NCI-H1417 (cell line): ENCODE measurements around the gene ITGB6.
"Not testable (repeated sequence)": the region's sequence is repeated elsewhere in the genome, so short reads cannot be mapped to it uniquely, and the experiment has no call there.

Experiments
- DNase-seq, 3 experiments: peaks; one replicate each; lab custom pipeline; 2025; lab: John Stamatoyannopoulos, UW

ITGB6 gene

DNA sequence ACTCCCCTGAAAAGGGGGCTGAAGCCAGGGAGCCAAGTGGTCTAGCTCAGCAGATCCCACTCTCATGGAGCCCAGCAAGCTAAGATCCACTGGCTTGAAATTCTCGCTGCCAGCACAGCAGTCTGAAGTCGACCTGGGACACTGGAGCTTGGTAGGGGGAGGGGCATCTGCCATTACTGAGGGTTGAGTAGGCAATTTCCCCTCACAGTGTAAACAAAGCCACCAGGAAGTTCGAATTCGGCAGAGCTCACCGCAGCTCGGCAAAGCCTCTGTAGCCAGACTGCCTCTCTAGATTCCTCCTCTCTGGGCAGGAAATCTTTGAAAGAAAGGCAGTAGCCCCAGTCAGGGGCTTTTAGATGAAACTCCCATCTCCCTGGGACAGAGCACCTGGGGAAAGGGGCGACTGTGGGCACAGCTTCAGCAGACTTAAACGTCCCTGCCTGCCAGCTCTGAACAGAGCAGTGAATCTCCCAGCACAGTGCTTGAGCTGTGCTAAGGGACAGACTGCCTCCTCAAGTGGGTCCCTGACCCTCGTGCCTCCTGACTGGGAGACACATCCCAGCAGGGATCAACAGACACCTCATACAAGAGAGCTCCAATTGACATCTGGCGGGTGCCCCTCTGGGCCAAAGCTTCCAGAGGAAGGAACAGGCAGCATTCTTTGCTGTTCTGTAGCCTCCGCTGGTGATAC lies 18.8 kb downstream of the ITGB6 start:
- DNase-seq, result peak in 1 of 3 experiments; percentile 39

DNA sequence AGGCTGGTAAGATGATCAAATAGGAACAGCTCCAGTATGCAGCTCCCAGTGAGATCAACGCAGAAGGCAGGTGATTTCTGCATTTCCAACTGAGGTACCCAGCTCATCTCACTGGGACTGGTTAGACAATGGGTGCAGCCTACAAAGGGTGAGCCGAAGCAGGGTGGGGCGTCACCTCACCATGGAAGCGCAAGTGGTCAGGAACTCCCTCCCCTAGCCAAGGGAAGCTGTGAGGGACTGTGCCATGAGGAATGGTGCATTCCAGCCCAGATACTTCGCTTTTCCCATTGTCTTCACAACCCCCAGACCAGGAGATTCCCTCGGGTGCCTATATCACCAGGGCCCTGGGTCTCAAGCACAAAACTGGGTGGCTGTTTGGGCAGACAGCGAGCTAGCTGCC lies 19.4 kb downstream of the ITGB6 start:
- DNase-seq, result not testable (repeated sequence)

DNA sequence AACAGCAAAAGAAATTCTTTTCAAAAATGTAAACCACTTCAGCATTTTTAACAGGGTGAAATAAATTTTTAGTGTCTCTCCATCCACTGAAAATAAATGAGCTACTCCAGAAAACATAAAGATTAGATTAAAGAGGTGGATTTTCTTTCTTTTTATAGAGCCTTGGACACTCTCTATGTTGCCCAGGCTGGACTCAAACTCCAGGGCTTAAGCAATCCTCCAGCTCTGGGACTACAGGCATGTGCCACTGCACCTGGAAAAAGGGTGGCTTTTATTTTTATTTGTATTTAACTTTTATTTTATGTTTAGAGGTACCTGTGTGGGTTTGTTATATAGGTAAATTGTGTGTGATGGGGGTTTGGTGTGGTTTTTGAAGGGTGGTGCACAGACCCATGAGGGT lies 19.9 kb downstream of the ITGB6 start:
- no peak for DNase-seq

DNA sequence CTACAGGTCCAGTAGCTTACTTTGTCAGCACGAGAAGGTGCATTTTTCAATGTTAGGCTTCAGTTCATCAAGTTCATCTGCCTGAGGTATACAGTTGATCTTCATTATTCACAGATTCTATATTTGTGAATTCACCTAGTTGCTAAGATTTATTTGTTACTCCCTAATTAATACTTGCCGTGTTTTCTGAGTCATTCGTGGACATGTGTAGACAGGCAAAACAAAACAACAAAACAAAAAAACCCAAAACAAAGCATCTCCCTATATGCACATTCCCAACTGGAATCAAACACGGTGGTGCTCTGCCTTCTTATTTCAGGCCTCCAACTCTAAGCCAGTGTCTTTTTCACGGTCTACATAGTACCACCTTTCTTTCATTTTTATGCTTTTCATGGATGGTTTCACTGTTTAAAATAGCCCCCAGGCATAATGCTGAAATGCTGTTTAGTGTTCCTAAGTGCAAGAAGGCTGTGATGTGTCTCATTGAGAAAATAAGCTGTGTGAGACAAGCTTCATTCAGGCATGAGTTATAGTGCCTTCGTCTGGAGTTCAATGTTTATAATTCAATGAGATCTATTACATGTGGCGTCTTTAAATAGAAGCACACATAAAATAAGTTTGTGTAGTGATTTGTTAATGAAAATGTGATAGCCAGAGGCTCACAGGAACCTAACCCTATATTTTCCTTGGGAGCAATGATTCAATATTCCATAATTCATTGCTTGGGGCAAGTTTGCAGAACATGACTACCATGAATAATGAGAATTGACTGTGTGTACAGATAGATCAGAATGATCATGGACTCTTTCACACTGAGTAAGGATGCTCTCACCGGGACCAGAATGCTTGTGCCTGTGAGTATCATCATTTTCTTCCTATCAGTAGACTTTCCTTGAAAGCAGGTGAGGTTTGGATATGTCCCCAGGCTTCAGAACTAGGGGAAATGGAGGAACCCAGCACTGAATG lies 24.6 kb downstream of the ITGB6 start:
- DNase-seq, result peak in 2 of 3 experiments; percentile 1 to 61

DNA sequence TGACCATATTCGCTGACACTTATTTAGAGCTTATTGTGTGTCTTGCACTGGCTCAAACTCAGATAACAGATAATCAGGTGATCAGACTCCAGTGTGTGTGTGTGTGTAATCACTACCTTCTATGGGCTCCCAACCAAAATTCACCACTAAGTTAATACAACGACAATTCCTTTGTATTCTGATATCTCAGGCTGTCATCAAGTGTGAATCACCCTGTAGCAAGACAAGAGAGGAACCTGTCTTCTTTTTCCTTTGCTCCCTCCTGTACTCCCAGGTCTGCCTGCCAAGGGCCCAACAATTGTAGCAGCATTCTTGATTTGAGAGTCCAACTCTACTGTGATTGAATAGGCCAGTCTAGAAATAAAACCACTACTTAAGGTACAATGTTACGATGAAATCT lies 25.8 kb downstream of the ITGB6 start:
- no peak for DNase-seq

DNA sequence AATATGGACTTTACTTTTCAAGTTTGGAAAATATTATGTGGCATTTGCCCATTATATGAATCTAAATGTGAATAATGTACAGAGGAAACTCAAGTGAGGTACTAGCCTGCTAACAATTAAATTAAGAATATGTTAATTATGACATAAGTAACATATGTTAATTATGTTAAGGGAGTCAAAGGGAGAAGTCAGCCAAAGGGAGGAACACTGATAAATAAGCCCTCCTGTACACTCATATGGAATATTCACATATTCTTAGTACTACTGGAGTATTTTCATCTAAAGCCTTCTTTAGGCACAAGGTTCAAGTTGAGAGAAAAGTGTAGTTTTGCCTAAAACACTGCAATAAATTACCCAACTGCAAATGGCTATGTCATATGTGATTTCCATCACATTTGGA lies 30.1 kb downstream of the ITGB6 start:
- no peak for DNase-seq

DNA sequence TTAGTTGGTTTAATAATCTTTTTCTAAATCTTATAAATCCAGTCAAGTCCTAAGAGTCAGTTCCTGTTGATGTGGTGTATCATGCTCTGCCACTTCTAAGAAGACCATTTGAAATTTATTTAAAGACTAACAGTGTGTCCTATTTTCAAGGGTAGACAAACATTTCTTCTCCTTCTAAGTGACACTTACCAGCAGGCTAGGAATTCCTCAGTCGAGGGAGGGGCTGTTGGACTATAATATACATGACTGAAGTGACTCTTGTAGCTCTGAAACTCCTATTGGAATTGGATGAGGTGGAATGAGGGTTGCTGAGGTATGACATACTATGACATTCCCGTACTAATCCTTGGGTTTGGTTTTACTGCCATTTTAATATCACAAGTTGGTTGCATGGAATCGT lies 30.6 kb downstream of the ITGB6 start:
- no peak for DNase-seq

DNA sequence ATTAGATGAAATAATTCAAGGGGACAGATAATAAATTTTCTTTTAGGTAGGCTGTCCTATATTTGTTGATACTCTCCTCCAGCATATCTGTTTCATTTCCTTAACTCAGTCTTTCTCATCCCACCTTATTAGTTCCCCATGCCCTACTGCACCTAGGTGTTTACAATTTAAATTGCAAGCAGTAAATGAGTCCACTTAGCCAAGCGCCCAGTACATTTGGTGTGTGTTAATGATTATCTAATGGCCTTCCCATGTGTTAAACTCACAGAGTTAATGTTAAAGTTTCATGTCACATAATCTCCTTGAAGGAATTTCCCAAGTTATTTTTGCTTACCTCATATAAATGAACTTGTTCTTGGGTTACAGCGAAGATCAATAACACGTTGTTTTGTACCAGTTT lies 31.2 kb downstream of the ITGB6 start:
- DNase-seq, result no peak

DNA sequence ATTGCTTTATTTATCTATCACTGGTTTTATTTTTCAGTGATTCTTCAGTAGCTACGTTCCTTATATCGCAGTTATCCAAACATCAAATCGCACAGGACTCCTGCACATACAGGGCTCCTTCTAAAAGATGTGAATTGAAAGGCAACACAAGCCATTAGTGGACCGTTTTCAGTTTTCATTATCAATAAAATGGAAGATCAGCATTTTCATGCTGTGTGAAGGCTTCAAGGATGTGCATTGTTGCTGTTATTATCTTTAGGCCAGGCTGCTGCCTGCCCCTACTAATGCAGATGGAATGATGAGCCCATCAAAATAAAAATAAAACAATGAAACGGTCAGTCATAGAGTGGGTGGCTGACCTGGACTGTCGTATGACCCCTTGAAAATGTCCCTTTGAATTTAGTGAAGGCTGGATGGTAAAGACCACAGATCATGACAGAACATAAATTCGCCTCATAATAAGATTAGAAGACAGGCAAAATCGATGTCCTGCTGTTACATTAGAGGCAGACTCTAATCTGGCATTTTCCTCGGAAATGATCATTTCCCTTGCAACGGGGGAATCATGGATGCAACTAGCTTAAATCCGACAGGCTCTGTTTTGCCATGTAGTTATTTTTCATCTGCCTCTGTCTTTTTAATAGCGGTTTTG lies 32.9 kb downstream of the ITGB6 start:
- no peak for DNase-seq

DNA sequence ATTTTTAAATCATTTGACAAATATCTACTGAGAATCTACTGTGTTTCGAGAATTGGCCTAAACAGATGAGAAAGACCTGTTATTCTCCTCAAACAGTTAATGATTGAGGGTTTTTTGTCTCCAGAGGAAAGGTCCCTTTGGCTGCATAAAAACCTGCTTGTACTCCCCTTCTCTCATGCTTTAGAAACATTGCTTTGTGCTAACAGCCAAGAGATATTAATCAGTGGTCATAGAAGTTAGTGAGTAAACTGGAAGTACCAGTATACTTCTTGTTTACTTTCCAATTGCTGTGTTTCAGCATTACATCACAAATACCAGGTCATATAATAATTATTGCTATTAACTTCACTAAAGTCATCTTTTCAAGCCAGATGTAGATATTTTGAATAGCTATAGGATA lies 34.1 kb downstream of the ITGB6 start:
- DNase-seq, result no peak

DNA sequence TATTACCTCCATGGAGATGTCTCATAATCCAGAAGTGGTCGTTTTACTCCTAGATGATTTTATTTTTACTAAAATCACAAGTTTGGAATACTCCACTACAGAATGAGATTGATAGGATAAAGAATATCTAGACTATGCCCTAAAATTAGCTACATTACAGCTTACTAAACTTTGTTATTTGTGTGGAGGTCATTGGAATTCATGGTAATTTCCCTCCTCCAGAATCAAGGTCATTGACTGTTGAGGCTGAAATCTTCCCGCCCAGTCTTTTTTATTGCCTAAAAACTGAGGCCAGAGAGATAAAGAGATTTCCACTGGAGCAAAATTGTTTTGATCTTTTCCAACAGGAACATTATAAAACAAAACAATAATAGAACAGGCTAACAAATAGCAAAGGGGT lies 35.0 kb downstream of the ITGB6 start:
- no peak for DNase-seq

DNA sequence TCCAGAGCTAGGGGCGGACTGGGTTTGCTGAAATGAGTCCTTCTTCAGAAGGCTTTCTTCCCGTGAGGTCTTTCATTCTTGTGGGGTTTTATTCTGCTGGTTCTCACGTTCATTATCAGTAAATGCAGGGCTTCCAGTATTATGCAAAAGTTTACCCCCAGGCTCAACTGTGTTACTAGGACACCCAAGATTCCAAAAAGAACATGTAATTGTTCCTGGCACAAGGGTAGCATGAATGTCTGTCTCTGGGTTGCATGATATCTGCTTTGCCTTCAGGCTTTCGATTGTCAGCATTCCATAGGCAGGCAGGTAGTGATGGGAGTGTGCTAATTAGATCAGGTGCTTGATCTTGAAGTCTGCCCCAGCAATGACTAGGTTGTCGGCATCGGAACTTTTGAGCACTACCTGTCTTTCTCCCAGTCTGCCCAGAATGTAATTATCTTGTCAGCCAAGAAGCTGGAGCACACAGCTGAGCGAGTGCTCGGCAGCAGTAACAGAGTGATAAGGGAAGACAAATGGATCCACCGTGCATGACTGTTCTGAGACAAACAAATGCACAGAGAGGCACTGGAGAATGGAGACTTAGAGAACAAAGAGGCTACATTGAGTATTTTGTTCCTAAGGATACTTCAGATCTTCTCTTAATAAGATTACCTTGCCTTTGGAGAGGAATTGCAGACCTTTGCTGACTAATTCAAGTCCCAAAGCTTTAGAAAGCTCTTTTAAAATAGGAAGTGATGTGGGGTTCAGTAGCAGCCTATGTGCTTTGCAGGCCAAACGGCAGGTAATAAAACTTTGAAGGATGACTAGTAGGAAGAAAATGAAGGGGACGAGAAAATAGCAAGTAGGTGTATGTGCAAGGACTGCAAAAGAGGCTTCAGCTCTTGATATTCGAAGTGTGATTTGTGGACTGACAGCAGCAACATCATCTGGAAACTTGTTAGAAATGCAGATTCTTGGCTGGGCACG lies 41.9 kb downstream of the ITGB6 start:
- DNase-seq, result no peak

DNA sequence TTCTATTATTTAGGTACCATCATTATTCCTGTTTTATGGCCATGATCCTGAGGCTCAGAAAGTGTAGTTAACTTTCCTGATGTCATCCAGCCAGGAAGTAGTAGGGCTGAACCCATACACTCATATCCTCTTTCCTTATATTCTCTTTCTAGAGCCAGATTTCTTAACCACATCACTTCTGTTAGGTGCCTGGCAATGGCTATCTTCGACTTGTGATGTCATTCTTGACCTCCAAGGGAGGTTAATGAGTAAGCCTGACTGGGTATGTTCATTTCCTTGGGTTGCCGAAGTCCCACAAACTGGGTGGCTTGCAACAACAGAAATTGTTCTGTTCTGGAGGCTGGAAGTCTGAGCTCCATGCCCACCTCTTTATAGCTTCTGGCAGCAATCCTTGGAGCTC lies 43.4 kb downstream of the ITGB6 start:
- DNase-seq, result no peak

DNA sequence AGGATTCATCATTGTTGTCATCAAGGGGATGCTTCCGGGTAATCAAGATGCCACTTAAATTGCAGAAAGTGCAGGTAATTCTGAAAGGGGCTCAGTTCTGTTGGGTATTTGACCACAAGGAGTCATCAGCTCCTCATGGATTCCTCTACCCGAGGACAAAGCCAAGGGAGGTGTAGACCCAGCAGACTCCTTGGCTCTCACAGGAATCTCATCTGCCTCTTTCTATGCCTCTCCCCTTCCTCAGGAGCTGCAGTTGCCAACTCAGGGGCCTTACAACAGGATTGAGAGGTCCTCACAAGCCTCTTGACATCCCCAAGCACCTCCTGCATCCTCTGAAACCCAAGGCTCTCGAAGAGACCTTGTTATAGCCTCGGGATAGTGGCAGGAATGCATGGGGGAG lies 44.0 kb downstream of the ITGB6 start:
- DNase-seq, result no peak

DNA sequence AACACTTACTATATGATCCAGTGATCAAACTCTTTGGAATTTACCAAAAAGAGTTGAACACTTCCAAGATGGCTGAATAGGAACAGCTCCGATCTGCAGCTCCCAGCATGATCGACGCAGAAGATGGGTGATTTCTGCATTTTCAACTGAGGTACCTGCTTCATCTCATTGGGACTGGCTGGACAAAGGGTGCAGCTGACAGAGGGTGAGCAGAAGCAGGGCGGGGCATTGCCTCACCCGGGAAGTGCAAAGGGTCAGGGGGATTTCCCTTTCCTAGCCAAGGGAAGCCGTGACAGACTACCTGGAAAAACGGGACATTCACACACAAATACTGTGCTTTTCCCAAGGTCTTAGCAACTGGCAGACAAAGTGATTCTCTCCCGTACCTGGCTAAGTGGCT lies 51.7 kb downstream of the ITGB6 start:
- DNase-seq, result not testable (repeated sequence)

DNA sequence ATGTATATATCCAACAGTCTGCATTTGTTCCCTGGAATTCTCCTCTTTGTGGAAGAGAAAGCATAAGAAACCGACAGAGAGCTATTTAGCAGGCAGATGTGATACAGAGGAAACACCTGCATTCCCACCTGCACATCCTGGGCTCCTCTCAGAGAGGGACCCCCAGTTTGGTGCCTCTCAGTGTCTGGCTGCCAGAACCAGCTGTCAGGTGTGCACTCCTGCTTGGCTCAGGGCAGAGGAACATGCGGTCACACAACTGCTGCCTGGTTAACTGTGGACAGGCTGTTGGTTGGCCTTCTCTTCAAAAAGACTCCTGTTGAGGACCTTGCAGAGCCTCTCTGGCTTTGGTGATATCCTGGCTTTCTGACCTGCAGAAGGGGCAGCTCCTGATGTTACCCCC lies 54.6 kb downstream of the ITGB6 start:
- no peak for DNase-seq

DNA sequence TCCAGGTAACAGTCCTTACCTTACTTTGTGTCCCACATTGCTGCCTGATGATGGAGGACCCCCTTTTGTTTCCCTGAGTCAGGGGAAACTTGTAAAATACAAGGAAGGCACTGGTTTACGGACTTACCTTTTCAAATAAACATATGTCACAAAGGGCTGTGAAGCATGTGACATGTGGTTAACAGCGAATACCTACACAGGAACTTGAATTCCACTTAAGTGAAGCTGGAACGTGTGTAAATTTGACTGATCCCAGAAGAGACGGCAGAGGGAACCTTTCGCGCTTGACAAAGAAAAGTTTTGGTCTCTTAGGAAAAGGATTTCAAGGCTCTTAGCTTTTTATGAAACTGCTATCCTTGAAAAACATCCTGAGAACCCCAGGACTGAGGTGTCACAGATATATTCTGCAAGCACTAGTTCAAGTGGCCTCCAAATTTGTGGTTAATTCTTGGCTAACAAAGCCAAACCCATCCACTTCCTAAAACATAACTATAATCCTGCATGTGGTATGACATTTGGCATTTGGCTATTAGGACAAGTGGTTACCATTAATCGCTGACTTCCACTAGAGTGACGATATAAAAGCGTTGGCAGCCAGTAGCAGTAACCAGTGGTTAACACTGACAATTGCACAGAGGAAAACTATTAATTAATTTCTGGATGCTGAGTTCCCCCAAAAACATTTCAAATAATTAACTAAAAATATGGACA lies 55.6 kb downstream of the ITGB6 start:
- DNase-seq, result no peak

DNA sequence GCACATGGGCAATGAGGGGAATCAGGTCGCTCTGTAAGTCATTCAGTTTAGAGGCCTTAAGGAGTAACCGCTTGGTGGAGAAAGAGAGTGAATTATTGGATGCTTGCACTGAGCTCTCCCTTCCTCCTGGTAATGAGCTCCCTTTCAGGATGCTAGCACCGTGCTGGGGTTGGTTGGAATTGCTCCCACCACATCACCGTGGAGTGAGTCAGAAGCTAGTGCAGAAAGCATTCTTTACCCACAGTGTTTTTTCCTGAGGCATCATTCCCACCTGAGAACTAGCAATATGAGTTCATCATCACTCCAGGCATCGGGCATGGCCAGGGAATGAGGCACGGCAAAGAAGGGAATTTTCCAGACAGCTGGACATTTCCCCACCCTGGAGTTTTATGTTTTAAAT lies 57.6 kb downstream of the ITGB6 start:
- no peak for DNase-seq

DNA sequence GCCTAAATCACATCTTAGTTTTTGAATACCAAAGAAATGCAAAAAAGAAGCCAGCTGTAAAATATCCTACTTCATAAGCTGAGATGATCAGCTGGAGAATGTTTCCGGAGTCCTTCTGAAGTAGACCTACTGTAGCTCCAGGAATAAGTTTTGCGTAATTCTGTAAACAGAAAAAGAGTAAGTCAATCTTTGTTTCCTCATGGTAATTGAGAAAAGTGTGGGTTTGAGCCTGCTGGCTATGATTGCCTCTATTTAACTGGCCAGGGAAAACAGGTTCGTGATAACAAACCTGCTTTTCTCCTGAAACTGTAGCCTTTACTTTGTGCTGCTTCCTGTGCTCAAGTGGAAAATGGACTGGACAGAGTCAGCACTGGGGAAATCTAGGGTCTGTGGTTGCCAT lies 58.2 kb downstream of the ITGB6 start:
- no peak for DNase-seq

DNA sequence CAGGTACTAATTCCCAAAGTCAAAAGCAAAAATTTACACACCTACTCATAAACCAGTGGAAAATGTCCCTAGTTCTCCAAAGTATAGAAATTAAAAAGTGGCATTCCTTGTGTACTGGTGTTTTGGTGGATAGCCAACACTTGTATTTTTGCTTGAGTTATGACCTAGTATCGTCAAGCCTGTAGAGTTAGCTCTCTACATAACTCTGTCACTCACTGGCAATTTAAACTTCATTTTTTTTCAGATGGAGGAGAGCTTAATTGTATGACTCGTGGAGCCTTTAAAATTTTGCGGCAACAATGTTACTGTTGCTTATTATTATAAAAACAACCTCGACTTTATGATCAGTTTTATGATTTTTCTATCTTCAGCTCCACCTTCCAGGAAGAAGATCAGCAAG lies 58.7 kb downstream of the ITGB6 start:
- DNase-seq, result no peak

DNA sequence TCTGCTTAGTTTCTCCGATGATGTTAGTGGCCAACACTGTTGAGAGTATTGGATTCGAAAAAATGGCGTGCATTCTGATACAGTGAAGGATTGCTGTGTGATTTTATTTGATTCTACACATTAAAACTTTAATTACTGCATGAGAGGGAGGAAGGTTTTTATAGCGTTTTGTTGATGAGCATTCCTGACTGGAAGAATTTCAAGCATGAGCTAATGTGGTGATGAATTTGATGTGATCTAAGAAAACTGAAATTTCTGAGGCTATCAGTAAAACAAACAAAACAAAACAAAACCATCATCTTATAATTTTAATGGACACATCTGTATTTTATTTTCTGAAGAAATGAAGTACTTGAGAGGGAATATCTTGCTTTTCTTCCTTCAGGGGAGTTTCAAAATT lies 59.6 kb downstream of the ITGB6 start:
- DNase-seq, result no peak
